ENCODE results near the gene KLHL33. TPM values are rescaled to one million over a fixed set of nuclear protein-coding genes. Genes with fewer than 3 reads are reported as not detected.
A peak's percentile ranks its signal among the peaks of the same experiment; 100 is the strongest.

The KLHL33 gene
- polyA plus RNA-seq, 2 of the 4 experiments (the other 2 are of a cell fraction): not detected

GRCh38 chr14:20477211-20477876, 41.4 kb upstream of the KLHL33 start:
- DNase-seq (ENCODE audit: low read depth in 1 of 2, low spot score in 1 of 2): no peak
- WGBS (ENCODE audit: missing lambda C conversion rate): 100% methylated on average over 1 of the region's 1 CpG
- no peak for FAIRE-seq
- TF ChIP-seq ELK1 (IDR thresholded peaks at IDR 0.05; ENCODE audit: low read depth, low read length): no peak
- no peak for TF ChIP-seq MAX (IDR thresholded peaks at IDR 0.05)
- ATAC-seq: no peak
- Histone ChIP-seq H3K27ac (no peak overlapping the region), H3K4me1 (peaks cover 9% of the 10 kb centered on the region), H3K9me3 (no peaks in the 10 kb centered on the region), H3K4me3 (no peak overlapping the region), H3K4me2 (no peak overlapping the region)
- POLR2A ChIA-PET: no interaction called here
- CTCF ChIA-PET: no interaction called here

GRCh38 chr14:20476776-20477175, 40.8 kb upstream of the KLHL33 start:
- no peak overlapping the region for H3K4me2 ChIP-seq
- DNase-seq (ENCODE audit: low read depth in 1 of 2, low spot score in 1 of 2): no peak
- ATAC-seq: no peak
- TF ChIP-seq NPAS2 (CRISPR knock-in tag; IDR thresholded peaks at IDR 0.05; ENCODE audit: borderline replicate concordance) (no peak), POLR2A (IDR thresholded peaks at IDR 0.05; ENCODE audit: low read length) (no peak), ELK1 (IDR thresholded peaks at IDR 0.05; ENCODE audit: low read depth, low read length) (no peak), HEYL (CRISPR knock-in tag; IDR thresholded peaks at IDR 0.05) (no peak), RNF2 (IDR thresholded peaks at IDR 0.05; ENCODE audit: borderline replicate concordance, low read depth) (no peak), RARB (CRISPR knock-in tag; IDR thresholded peaks at IDR 0.05) (no peak), ZNF302 (CRISPR knock-in tag; IDR thresholded peaks at IDR 0.05) (no peak), JUNB (IDR thresholded peaks at IDR 0.05) (no peak), EHF (CRISPR knock-in tag; IDR thresholded peaks at IDR 0.05) (no peak), USF2 (IDR thresholded peaks at IDR 0.05) (no peak), GATA3 (IDR thresholded peaks at IDR 0.05; ENCODE audit: borderline replicate concordance) (no peak), POLR2AphosphoS2 (conservative IDR thresholded peaks at IDR 0.05; ENCODE audit: low read length) (no peak), EP300 (IDR thresholded peaks at IDR 0.05) (no peak)
- FAIRE-seq: no peak
- no peak overlapping the region for H3K27ac ChIP-seq
- 88% methylated on average over 5 of the region's 5 CpGs for WGBS (ENCODE audit: missing lambda C conversion rate)
- ChIA-PET CTCF (interaction anchor here (1.1 kb wide), 1 partner anchor 8 kb away, joined by 3 read pairs; no protein-coding TSS in a partner anchor), POLR2A (no interaction called here)
- H3K4me3 ChIP-seq: no peak overlapping the region
- peaks cover 14% of the 10 kb centered on the region for H3K4me1 ChIP-seq
- H3K9me3 ChIP-seq: no peaks in the 10 kb centered on the region

GRCh38 chr14:20472536-20473169, 36.7 kb upstream of the KLHL33 start:
- Histone ChIP-seq H3K27ac (no peak overlapping the region), H3K4me2 (peak overlapping the region; percentile 83; the same call in 2 of the 3 replicates), H3K4me3 (no peak overlapping the region), H3K4me1 (peaks cover 27% of the 10 kb centered on the region), H3K9me3 (no peaks in the 10 kb centered on the region)
- ATAC-seq (no peak), DNase-seq (ENCODE audit: low read depth in 1 of 2, low spot score in 1 of 2) (no peak), FAIRE-seq (no peak)
- TF ChIP-seq POLR2AphosphoS2 (conservative IDR thresholded peaks at IDR 0.05; ENCODE audit: low read length) (no peak), RAD21 (conservative IDR thresholded peaks at IDR 0.05 in 1 of 2, IDR thresholded peaks at IDR 0.05 in 1 of 2) (no peak), MYC (IDR thresholded peaks at IDR 0.05; ENCODE audit: borderline replicate concordance, low read length) (no peak), HOXB5 (CRISPR knock-in tag; IDR thresholded peaks at IDR 0.05) (no peak), TP53 (CRISPR knock-in tag; IDR thresholded peaks at IDR 0.05) (no peak), HOXB13 (CRISPR knock-in tag; IDR thresholded peaks at IDR 0.05; ENCODE audit: low read depth) (no peak), EHMT2 (IDR thresholded peaks at IDR 0.05; ENCODE audit: low read depth) (no peak), RARB (CRISPR knock-in tag; IDR thresholded peaks at IDR 0.05) (no peak), HMGXB4 (CRISPR knock-in tag; IDR thresholded peaks at IDR 0.05; ENCODE audit: borderline replicate concordance) (no peak), FOSB (CRISPR knock-in tag; IDR thresholded peaks at IDR 0.05) (no peak)
- ChIA-PET CTCF (interaction anchor here (1.3 kb wide), 1 partner anchor 59 kb away, joined by 4 read pairs; the partner anchor contains the start of gene TEP1), POLR2A (interaction anchor here (0.6 kb wide), 1 partner anchor 11 kb away, joined by 3 read pairs; the partner anchor contains the start of gene PIP4P1)
- 59% methylated on average over 2 of the region's 2 CpGs for WGBS (ENCODE audit: missing lambda C conversion rate)
